Measurements from ENCODE around the gene RNF44.

- TF ChIP-seq POLR2A (IDR thresholded peaks at IDR 0.05; ENCODE audit: low read depth, low read length) (no peak), CTCF (conservative IDR thresholded peaks at IDR 0.05; ENCODE audit: low read depth, low read length) (no peak), BHLHE40 (IDR thresholded peaks at IDR 0.05; ENCODE audit: low read depth, low read length) (no peak), CHD1 (IDR thresholded peaks at IDR 0.05; ENCODE audit: low read depth, low read length) (no peak), RAD21 (IDR thresholded peaks at IDR 0.05; ENCODE audit: low read length) (no peak), RFX5 (IDR thresholded peaks at IDR 0.05; ENCODE audit: low read depth, low read length) (no peak), MAFK (IDR thresholded peaks at IDR 0.05; ENCODE audit: low read depth, low read length) (no peak), SMC3 (IDR thresholded peaks at IDR 0.05; ENCODE audit: low read depth, low read length) (no peak), USF2 (IDR thresholded peaks at IDR 0.05; ENCODE audit: low read depth, low read length) (no peak), MXI1 (IDR thresholded peaks at IDR 0.05; ENCODE audit: borderline replicate concordance, low read depth, low read length) (no peak)
These were observed 10.7 kb downstream of the RNF44 start for GRCh38 chr5:176526462-176526861.

Data from IMR-90 (cell line).